ENCODE measurements around the gene MYO5C. TPM values are rescaled to one million over a fixed set of nuclear protein-coding genes. Genes with fewer than 3 reads are reported as not detected.

Gene MYO5C
- total and polyA plus RNA-seq, 10 of the 15 experiments (the other 5 are each of a cell fraction or from before 2014, with no cell fraction given) = 0.29 to 1.3 (median 0.75) TPM

DNA sequence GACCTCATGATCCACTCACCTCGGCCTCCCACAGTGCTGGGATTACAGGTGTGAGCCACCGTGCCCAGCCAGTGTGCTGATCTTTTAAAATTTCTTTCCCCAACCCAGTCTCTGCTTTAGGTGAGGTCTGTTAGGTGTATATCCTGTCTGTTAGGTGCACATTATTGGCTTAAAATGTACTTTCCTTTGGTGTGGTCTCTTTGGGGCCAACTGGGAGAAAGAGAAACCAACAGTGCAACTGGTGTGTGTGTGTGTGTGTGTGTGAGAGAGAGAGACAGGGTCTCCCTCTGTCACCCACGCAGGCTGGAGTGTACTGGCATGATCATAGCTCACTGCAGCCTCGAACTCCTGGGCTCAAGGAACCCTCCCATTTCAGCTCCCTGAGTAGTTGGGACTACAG is 54.1 kb downstream of the MYO5C start:
- no TSS peak for BruUV-seq (replicated peaks)
- ChIA-PET CTCF (interaction anchor here (0.7 to 2.5 kb wide), 3 partner anchors 16 to 494 kb away, joined by 3 to 8 read pairs (median 8); no protein-coding TSS in a partner anchor), SMC1A (ENCODE audit: uncharacterized antibody, unreplicated experiment) (interaction anchor here (0.8 kb wide), 1 partner anchor 14 kb away, joined by 3 read pairs; no protein-coding TSS in a partner anchor), RAD21 (ENCODE audit: unreplicated experiment) (no interaction called here), POLR2A (no interaction called here)
- Histone ChIP-seq H3K79me2 (ENCODE audit: control insufficient read depth, insufficient read depth, low read length) (no peaks in the 10 kb centered on the region), H3K36me3 (ENCODE audit: control insufficient read depth in 2 of 2, insufficient read depth in 2 of 2, low read length in 1 of 2) (no peaks in the 10 kb centered on the region; a peak in 1 of 4 replicates), H3K9me3 (replicated peaks; ENCODE audit: control insufficient read depth, insufficient read depth, low read length) (no peaks in the 10 kb centered on the region), H2AFZ (ENCODE audit: control insufficient read depth, low read depth, low read length) (no peak overlapping the region), H3K27me3 (replicated peaks in 1 of 2; ENCODE audit: control insufficient read depth in 2 of 2, insufficient read depth in 2 of 2, low read length in 1 of 2) (no peaks in the 10 kb centered on the region), H3K27ac (ENCODE audit: control insufficient read depth, insufficient read depth) (no peak overlapping the region), H3K9ac (ENCODE audit: control insufficient read depth, insufficient read depth, low read length) (no peak overlapping the region), H3K4me1 (ENCODE audit: control insufficient read depth, insufficient read depth, low read length) (no peaks in the 10 kb centered on the region; the same call in 1 of the 2 replicates), H4K20me1 (ENCODE audit: control insufficient read depth, insufficient read depth) (no peaks in the 10 kb centered on the region), H3K4me3 (no peak overlapping the region; the same call in 1 of the 2 replicates), H3K4me2 (ENCODE audit: control insufficient read depth, insufficient read depth) (no peak overlapping the region)
- in situ Hi-C loops (cut with MboI) (no loop called here), intact Hi-C loops (cut with micrococcal nuclease; ENCODE audit: unreplicated experiment) (no loop called here)
- FAIRE-seq = no peak
- no peak for ATAC-seq
- WGBS (ENCODE audit: insufficient coverage, insufficient replicate concordance, low lambda C conversion rate, missing lambda C conversion rate) = 46% methylated on average over 4 of the region's 4 CpGs
- DNase-seq (ENCODE audit: low read depth, low spot score) = no peak
- TF ChIP-seq CBX5 (IDR thresholded peaks at IDR 0.05; ENCODE audit: low read depth) (no peak), TCF7 (IDR thresholded peaks at IDR 0.05; ENCODE audit: borderline replicate concordance) (0 out of 2 replicates have a peak, but pooled peaks have one; percentile 39)

GRCh38 chr15:52240166-52240565 is 55.4 kb downstream of the MYO5C start:
- Histone ChIP-seq H2AFZ (ENCODE audit: control insufficient read depth, low read depth, low read length) (no peak overlapping the region), H3K4me2 (ENCODE audit: control insufficient read depth, insufficient read depth) (no peak overlapping the region), H3K36me3 (ENCODE audit: control insufficient read depth in 2 of 2, insufficient read depth in 2 of 2, low read length in 1 of 2) (no peaks in the 10 kb centered on the region; a peak in 1 of 4 replicates), H3K79me2 (ENCODE audit: control insufficient read depth, insufficient read depth, low read length) (no peaks in the 10 kb centered on the region), H3K9ac (ENCODE audit: control insufficient read depth, insufficient read depth, low read length) (no peak overlapping the region), H3K9me3 (replicated peaks; ENCODE audit: control insufficient read depth, insufficient read depth, low read length) (no peaks in the 10 kb centered on the region), H3K4me1 (ENCODE audit: control insufficient read depth, insufficient read depth, low read length) (peaks cover 8% of the 10 kb centered on the region), H3K4me3 (no peak overlapping the region), H3K27ac (ENCODE audit: control insufficient read depth, insufficient read depth) (no peak overlapping the region), H3K27me3 (replicated peaks in 1 of 2; ENCODE audit: control insufficient read depth in 2 of 2, insufficient read depth in 2 of 2, low read length in 1 of 2) (no peaks in the 10 kb centered on the region), H4K20me1 (ENCODE audit: control insufficient read depth, insufficient read depth) (no peaks in the 10 kb centered on the region)
- RAD21 ChIA-PET (ENCODE audit: unreplicated experiment) = no interaction called here
- POLR2A ChIA-PET = no interaction called here
- SMC1A ChIA-PET (ENCODE audit: uncharacterized antibody, unreplicated experiment) = interaction anchor here (1.1 to 1.4 kb wide), 2 partner anchors 8 to 19 kb away, joined by 3 to 4 read pairs; no protein-coding TSS in a partner anchor
- no peak for DNase-seq (ENCODE audit: low read depth, low spot score)
- 76% methylated on average over 3 of the region's 3 CpGs for WGBS (ENCODE audit: insufficient coverage, insufficient replicate concordance, low lambda C conversion rate, missing lambda C conversion rate)
- no peak for FAIRE-seq
- intact Hi-C loops (cut with micrococcal nuclease; ENCODE audit: unreplicated experiment) (no loop called here), in situ Hi-C loops (cut with MboI) (no loop called here)
- CTCF ChIA-PET = interaction anchor here (0.8 to 2.5 kb wide), 3 partner anchors 8 to 23 kb away, joined by 3 to 8 read pairs (median 8); no protein-coding TSS in a partner anchor
- no TSS peak for BruUV-seq (replicated peaks)
- no peak for ATAC-seq
- no peak for TF ChIP-seq HDGF (IDR thresholded peaks at IDR 0.05)
- TF ChIP-seq LARP7 (IDR thresholded peaks at IDR 0.05) = no peak
- TF ChIP-seq, protein P1, sequence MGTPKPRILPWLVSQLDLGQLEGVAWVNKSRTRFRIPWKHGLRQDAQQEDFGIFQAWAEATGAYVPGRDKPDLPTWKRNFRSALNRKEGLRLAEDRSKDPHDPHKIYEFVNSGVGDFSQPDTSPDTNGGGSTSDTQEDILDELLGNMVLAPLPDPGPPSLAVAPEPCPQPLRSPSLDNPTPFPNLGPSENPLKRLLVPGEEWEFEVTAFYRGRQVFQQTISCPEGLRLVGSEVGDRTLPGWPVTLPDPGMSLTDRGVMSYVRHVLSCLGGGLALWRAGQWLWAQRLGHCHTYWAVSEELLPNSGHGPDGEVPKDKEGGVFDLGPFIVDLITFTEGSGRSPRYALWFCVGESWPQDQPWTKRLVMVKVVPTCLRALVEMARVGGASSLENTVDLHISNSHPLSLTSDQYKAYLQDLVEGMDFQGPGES (IDR thresholded peaks at IDR 0.05) = no peak
- no peak for TF ChIP-seq POLR2AphosphoS5 (IDR thresholded peaks at IDR 0.05; ENCODE audit: low read length)
- no peak for TF ChIP-seq CBFB (IDR thresholded peaks at IDR 0.05; ENCODE audit: low read depth)
- TF ChIP-seq ZZZ3 (IDR thresholded peaks at IDR 0.05; ENCODE audit: control insufficient read depth, insufficient read length, low read depth) = no peak
- no peak for TF ChIP-seq FOS (IDR thresholded peaks at IDR 0.05; ENCODE audit: borderline replicate concordance, extremely low read depth, insufficient read length)
- no peak for TF ChIP-seq SREBF2 (IDR thresholded peaks at IDR 0.05; ENCODE audit: low read length)
- no peak for TF ChIP-seq BMI1 (IDR thresholded peaks at IDR 0.05; ENCODE audit: borderline replicate concordance)
- TF ChIP-seq RBBP5 (conservative IDR thresholded peaks at IDR 0.05) = no peak
- no peak for TF ChIP-seq NFIC (IDR thresholded peaks at IDR 0.05; ENCODE audit: low read depth, low read length)
- no peak for TF ChIP-seq CBX3 (IDR thresholded peaks at IDR 0.05; ENCODE audit: borderline replicate concordance, low read depth)
- TF ChIP-seq NR2C2 (IDR thresholded peaks at IDR 0.05; ENCODE audit: borderline replicate concordance, control insufficient read depth, insufficient read length, low read depth) = no peak
- TF ChIP-seq KLF5 (IDR thresholded peaks at IDR 0.05; ENCODE audit: partially characterized antibody) = no peak
- TF ChIP-seq, protein P2, sequence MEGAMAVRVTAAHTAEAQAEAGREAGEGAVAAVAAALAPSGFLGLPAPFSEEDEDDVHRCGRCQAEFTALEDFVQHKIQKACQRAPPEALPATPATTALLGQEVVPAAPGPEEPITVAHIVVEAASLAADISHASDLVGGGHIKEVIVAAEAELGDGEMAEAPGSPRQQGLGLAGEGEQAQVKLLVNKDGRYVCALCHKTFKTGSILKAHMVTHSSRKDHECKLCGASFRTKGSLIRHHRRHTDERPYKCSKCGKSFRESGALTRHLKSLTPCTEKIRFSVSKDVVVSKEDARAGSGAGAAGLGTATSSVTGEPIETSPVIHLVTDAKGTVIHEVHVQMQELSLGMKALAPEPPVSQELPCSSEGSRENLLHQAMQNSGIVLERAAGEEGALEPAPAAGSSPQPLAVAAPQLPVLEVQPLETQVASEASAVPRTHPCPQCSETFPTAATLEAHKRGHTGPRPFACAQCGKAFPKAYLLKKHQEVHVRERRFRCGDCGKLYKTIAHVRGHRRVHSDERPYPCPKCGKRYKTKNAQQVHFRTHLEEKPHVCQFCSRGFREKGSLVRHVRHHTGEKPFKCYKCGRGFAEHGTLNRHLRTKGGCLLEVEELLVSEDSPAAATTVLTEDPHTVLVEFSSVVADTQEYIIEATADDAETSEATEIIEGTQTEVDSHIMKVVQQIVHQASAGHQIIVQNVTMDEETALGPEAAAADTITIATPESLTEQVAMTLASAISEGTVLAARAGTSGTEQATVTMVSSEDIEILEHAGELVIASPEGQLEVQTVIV (IDR thresholded peaks at IDR 0.05; ENCODE audit: borderline replicate concordance, partially characterized antibody) = no peak

All from GM12878 (cell line).